ENCODE data around the gene MOB3B. TPM values are rescaled to one million over a fixed set of nuclear protein-coding genes. Genes with fewer than 3 reads are reported as not detected.

Gene MOB3B
- total RNA-seq, 1 experiment from 2014 or later: 2.6 TPM

DNA sequence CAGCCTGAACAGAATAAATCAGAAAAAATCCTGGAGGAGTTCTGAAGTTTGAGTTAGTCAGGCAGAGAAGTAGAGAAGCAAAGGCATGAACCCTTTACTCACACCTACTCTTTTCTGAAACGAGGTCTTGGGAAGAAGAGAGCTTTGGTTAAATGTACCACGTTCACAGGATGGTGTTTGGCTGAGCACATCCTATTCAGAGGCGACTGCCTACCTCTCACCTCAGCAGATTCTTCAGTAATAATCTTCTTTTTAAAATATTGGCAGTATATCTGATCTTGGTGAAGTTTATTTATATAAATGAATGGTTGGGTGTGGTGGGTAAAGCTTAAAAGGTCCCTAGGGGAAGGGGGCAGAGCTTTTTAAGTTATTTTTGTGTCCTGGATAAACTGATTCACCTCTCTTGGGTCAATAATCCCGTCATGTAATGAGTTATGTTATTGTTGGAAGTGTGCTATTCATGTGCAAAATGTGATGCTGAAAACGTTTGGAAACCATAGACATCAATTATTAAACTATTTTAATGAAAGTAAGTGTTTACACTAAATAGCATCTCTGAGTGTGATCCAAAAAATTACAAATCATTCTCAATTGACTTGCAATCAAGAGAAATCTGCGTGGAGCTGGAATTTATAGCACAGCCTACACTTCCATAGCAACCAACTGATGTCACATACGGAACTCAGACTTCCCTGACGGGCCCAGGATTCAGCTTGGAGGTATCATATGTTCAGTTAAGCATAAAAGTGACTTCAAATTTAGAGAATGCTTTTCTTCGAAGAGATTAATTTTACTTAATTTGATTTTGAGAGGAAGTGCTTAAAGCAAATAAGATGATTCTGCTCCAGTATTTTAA lies 138.3 kb downstream of the MOB3B start:
- TF ChIP-seq EZH2 (IDR thresholded peaks at IDR 0.05; ENCODE audit: low read length, unreplicated experiment) (no peak), EZH2phosphoT487 (IDR thresholded peaks at IDR 0.05; ENCODE audit: borderline replicate concordance, low read length) (no peak)
- TF ChIP-seq, protein P1, sequence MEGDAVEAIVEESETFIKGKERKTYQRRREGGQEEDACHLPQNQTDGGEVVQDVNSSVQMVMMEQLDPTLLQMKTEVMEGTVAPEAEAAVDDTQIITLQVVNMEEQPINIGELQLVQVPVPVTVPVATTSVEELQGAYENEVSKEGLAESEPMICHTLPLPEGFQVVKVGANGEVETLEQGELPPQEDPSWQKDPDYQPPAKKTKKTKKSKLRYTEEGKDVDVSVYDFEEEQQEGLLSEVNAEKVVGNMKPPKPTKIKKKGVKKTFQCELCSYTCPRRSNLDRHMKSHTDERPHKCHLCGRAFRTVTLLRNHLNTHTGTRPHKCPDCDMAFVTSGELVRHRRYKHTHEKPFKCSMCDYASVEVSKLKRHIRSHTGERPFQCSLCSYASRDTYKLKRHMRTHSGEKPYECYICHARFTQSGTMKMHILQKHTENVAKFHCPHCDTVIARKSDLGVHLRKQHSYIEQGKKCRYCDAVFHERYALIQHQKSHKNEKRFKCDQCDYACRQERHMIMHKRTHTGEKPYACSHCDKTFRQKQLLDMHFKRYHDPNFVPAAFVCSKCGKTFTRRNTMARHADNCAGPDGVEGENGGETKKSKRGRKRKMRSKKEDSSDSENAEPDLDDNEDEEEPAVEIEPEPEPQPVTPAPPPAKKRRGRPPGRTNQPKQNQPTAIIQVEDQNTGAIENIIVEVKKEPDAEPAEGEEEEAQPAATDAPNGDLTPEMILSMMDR (conservative IDR thresholded peaks at IDR 0.05; ENCODE audit: low read depth, low read length): no peak
- Histone ChIP-seq H3K9me2 (replicated peaks; ENCODE audit: low read length) (no peaks in the 10 kb centered on the region), H3K9ac (ENCODE audit: low read length) (no peak overlapping the region), H4K20me1 (ENCODE audit: low read length) (no peaks in the 10 kb centered on the region), H3K9me3 (ENCODE audit: low read length) (no peaks in the 10 kb centered on the region), H3K79me2 (ENCODE audit: low read length) (no peaks in the 10 kb centered on the region), H3K4me1 (ENCODE audit: insufficient read depth, low read length) (peaks cover 7% of the 10 kb centered on the region), H3F3A (ENCODE audit: low read length, unreplicated experiment) (no peaks in the 10 kb centered on the region), H3K27ac (ENCODE audit: low read length) (no peak overlapping the region), H3K4me3 (ENCODE audit: low read length) (no peak overlapping the region), H2AFZ (ENCODE audit: low read length) (no peak overlapping the region), H3K36me3 (ENCODE audit: low read depth, low read length) (no peaks in the 10 kb centered on the region), H3K4me2 (ENCODE audit: low read length) (no peak overlapping the region), H3K27me3 (ENCODE audit: low read length) (no peaks in the 10 kb centered on the region)
- no TSS peak for BruUV-seq (replicated peaks)
- DNase-seq (no peak), ATAC-seq (no peak)
- ChIA-PET CTCF (no interaction called here), POLR2A (ENCODE audit: unreplicated experiment) (no interaction called here)
- intact Hi-C loops (cut with micrococcal nuclease): no loop called here

DNA sequence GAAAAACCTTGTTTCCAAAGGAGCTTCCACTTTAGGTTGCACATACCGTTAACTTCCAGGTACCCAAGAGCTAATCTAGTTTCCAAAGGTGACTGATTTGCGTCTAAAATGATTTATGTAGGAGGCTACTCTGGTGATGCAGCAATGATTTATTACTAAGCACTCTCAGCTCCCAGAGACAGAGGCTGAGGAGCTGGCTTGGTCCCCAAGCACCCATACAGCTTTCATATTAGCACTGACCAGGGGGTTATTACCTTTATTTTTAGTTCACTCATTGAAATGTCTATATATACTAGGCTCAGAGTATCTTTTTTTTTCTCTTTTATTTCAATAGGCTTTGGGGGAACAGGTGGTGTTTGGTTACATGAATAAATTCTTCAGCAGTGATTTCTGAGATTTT lies 141.5 kb downstream of the MOB3B start:
- no TSS peak for BruUV-seq (replicated peaks)
- TF ChIP-seq EZH2 (IDR thresholded peaks at IDR 0.05; ENCODE audit: low read length, unreplicated experiment): no peak
- TF ChIP-seq EZH2phosphoT487 (IDR thresholded peaks at IDR 0.05; ENCODE audit: borderline replicate concordance, low read length): no peak
- TF ChIP-seq, protein P1 (conservative IDR thresholded peaks at IDR 0.05; ENCODE audit: low read depth, low read length): no peak
- DNase-seq: no peak
- no peaks in the 10 kb centered on the region for H3K9me3 ChIP-seq (ENCODE audit: low read length)
- no peaks in the 10 kb centered on the region for H3K36me3 ChIP-seq (ENCODE audit: low read depth, low read length)
- H3K27ac ChIP-seq (ENCODE audit: low read length): no peak overlapping the region
- H2AFZ ChIP-seq (ENCODE audit: low read length): no peak overlapping the region
- no peaks in the 10 kb centered on the region for H3K79me2 ChIP-seq (ENCODE audit: low read length)
- ATAC-seq: no peak
- POLR2A ChIA-PET (ENCODE audit: unreplicated experiment): no interaction called here
- no peak overlapping the region for H3K4me3 ChIP-seq (ENCODE audit: low read length)
- no peak overlapping the region for H3K9ac ChIP-seq (ENCODE audit: low read length)
- no peaks in the 10 kb centered on the region for H3K27me3 ChIP-seq (ENCODE audit: low read length)
- H3F3A ChIP-seq (ENCODE audit: low read length, unreplicated experiment): no peaks in the 10 kb centered on the region
- no peak overlapping the region for H3K4me2 ChIP-seq (ENCODE audit: low read length)
- H4K20me1 ChIP-seq (ENCODE audit: low read length): no peaks in the 10 kb centered on the region
- H3K4me1 ChIP-seq (ENCODE audit: insufficient read depth, low read length): no peaks in the 10 kb centered on the region
- CTCF ChIA-PET: no interaction called here
- intact Hi-C loops (cut with micrococcal nuclease): no loop called here
- no peaks in the 10 kb centered on the region for H3K9me2 ChIP-seq (replicated peaks; ENCODE audit: low read length)

DNA sequence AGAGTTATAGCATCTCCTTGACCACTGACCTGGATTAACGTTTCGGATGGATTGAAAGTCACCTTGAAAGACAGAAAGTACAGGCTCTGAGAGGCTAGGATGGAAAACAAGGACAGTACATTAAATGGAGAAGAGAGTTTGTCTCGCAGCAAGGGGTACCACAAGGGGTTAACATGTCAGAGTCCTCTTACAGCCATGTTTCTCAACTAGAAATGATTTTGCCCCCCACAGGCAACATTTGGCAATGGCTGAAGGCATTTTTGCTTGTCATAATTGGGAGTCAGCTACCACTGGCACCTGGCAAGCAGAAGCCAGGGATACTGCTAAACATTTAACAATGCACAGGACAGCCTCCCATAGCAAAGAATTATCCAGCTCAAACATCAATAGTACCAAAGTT lies 141.9 kb downstream of the MOB3B start:
- H3K4me3 ChIP-seq (ENCODE audit: low read length): no peak overlapping the region
- H3K4me1 ChIP-seq (ENCODE audit: insufficient read depth, low read length): no peaks in the 10 kb centered on the region
- POLR2A ChIA-PET (ENCODE audit: unreplicated experiment): no interaction called here
- no peaks in the 10 kb centered on the region for H4K20me1 ChIP-seq (ENCODE audit: low read length)
- H3K36me3 ChIP-seq (ENCODE audit: low read depth, low read length): no peaks in the 10 kb centered on the region
- CTCF ChIA-PET: no interaction called here
- BruUV-seq (replicated peaks): no TSS peak
- H3K27ac ChIP-seq (ENCODE audit: low read length): no peak overlapping the region
- no peaks in the 10 kb centered on the region for H3K9me2 ChIP-seq (replicated peaks; ENCODE audit: low read length)
- no peaks in the 10 kb centered on the region for H3K79me2 ChIP-seq (ENCODE audit: low read length)
- H3F3A ChIP-seq (ENCODE audit: low read length, unreplicated experiment): no peaks in the 10 kb centered on the region
- no peaks in the 10 kb centered on the region for H3K9me3 ChIP-seq (ENCODE audit: low read length)
- no peak overlapping the region for H2AFZ ChIP-seq (ENCODE audit: low read length)
- no peak overlapping the region for H3K4me2 ChIP-seq (ENCODE audit: low read length)
- DNase-seq (no peak), ATAC-seq (no peak)
- no peaks in the 10 kb centered on the region for H3K27me3 ChIP-seq (ENCODE audit: low read length)
- no peak overlapping the region for H3K9ac ChIP-seq (ENCODE audit: low read length)
- intact Hi-C loops (cut with micrococcal nuclease): no loop called here
- TF ChIP-seq, protein P1 (conservative IDR thresholded peaks at IDR 0.05; ENCODE audit: low read depth, low read length): no peak
- no peak for TF ChIP-seq EZH2phosphoT487 (IDR thresholded peaks at IDR 0.05; ENCODE audit: borderline replicate concordance, low read length)

Measured in PC-3 (cell line).